Spinal cord (tissue), 10 donors: ENCODE measurements around the gene TMEM117. TPM values are rescaled to one million over a fixed set of nuclear protein-coding genes. Genes with fewer than 3 reads are reported as not detected.

Source experiments
- DNase-seq, 6 donors: peaks; one replicate each; pipeline versions ENCODE4 v3.0.0 to v3.0.0-alpha.2; 2013 to 2015; ENCODE audit warnings: low spot score in 6 of 6, low read depth in 4 of 6
- H3K27ac ChIP-seq: one replicate; pipeline ENCODE4 v1.5.1; 2013; ENCODE audit warnings: low read depth, low read length, control low read depth
- H3K27me3 ChIP-seq: one replicate; pipeline ENCODE4 v1.6.1; 2013; ENCODE audit warnings: low read length; ENCODE audit not compliant: control insufficient read depth, insufficient read depth
- H3K36me3 ChIP-seq: one replicate; pipeline ENCODE4 v1.6.1; 2013; ENCODE audit warnings: low read length; ENCODE audit not compliant: control insufficient read depth, insufficient read depth
- H3K4me1 ChIP-seq: one replicate; pipeline ENCODE4 v1.6.1; 2013; ENCODE audit warnings: low read length; ENCODE audit not compliant: control insufficient read depth, insufficient read depth
- H3K4me3 ChIP-seq: one replicate; pipeline ENCODE4 v1.5.1; 2013; ENCODE audit warnings: low read depth, low read length, control low read depth
- H3K9me3 ChIP-seq: one replicate; pipeline ENCODE4 v1.6.1; 2013; ENCODE audit warnings: low read length; ENCODE audit not compliant: control insufficient read depth, insufficient read depth
- WGBS: methylation state at CpG from one replicate; pipeline ENCODE4 v1.1.5; 2013; ENCODE audit warnings: missing lambda C conversion rate; ENCODE audit not compliant: insufficient coverage; 5-methylcytosine and 5-hydroxymethylcytosine counted together
- polyA plus RNA-seq, 2 donors: library from polyadenylated mRNA; unstranded; fragments of 120-200 nt; gene quantifications; one replicate each; pipeline ENCODE4 v1.2.1, GENCODE V29; 2013; ENCODE audit not compliant: insufficient read length in 2 of 2
- total RNA-seq, 2 donors: library from RNA; depleted of rRNA in 1 of 2; stranded (reverse); fragments of 120-200 nt in 1 of 2; fragments of >200 nt in 1 of 2; gene quantifications; one replicate each; pipeline versions ENCODE4 v1.2.3 to v1.2.4, GENCODE V29; 2013 to 2014
- donor health status: healthy.

The TMEM117 gene
- total and polyA plus RNA-seq, 4 donors = 14.7 to 52.8 (median 23.1) TPM

GRCh38 chr12:44389896-44390295 lies 554.0 kb downstream of the TMEM117 start:
- DNase-seq = peak in 2 of 6 donors; percentile 8 to 71
- Histone ChIP-seq H3K36me3 (no peaks in the 10 kb centered on the region), H3K4me3 (no peak overlapping the region), H3K27ac (no peak overlapping the region), H3K9me3 (no peaks in the 10 kb centered on the region), H3K27me3 (no peaks in the 10 kb centered on the region), H3K4me1 (no peaks in the 10 kb centered on the region)
- no CpG with 5 or more reads among the region's 1 CpG for WGBS

- peak in 2 of 6 donors; percentile 52 to 58 for DNase-seq
- H3K27me3 ChIP-seq = no peaks in the 10 kb centered on the region
Observed at GRCh38 chr12:44397631-44398030, 561.8 kb downstream of the TMEM117 start.

GRCh38 chr12:44403185-44403584 lies 567.3 kb downstream of the TMEM117 start:
- Histone ChIP-seq H3K4me1 (no peaks in the 10 kb centered on the region), H3K27me3 (no peaks in the 10 kb centered on the region), H3K27ac (no peak overlapping the region), H3K9me3 (no peaks in the 10 kb centered on the region), H3K4me3 (no peak overlapping the region), H3K36me3 (no peaks in the 10 kb centered on the region)
- no peak for DNase-seq
- no CpG with 5 or more reads among the region's 2 CpGs for WGBS

More at GRCh38 chr12:44397631-44398030, 561.8 kb downstream of the TMEM117 start:
- WGBS = no CpG with 5 or more reads among the region's 3 CpGs
- Histone ChIP-seq H3K9me3 (no peaks in the 10 kb centered on the region), H3K36me3 (no peaks in the 10 kb centered on the region), H3K27ac (no peak overlapping the region), H3K4me3 (no peak overlapping the region), H3K4me1 (no peaks in the 10 kb centered on the region)

GRCh38 chr12:44405297-44405696 lies 569.4 kb downstream of the TMEM117 start:
- DNase-seq = no peak
- WGBS = 14% methylated on average over 2 of the region's 4 CpGs
- H3K9me3 ChIP-seq = no peaks in the 10 kb centered on the region

GRCh38 chr12:44422559-44422958 lies 586.7 kb downstream of the TMEM117 start:
- H3K36me3 ChIP-seq = no peaks in the 10 kb centered on the region
- H3K4me3 ChIP-seq = no peak overlapping the region
- no peaks in the 10 kb centered on the region for H3K27me3 ChIP-seq
- WGBS = no CpG with 5 or more reads among the region's 1 CpG
- H3K27ac ChIP-seq = no peak overlapping the region
- no peaks in the 10 kb centered on the region for H3K9me3 ChIP-seq
- H3K4me1 ChIP-seq = no peaks in the 10 kb centered on the region
- DNase-seq = no peak

More at GRCh38 chr12:44405297-44405696, 569.4 kb downstream of the TMEM117 start:
- no peaks in the 10 kb centered on the region for H3K36me3 ChIP-seq
- H3K4me3 ChIP-seq = no peak overlapping the region
- H3K27me3 ChIP-seq = no peaks in the 10 kb centered on the region
- H3K4me1 ChIP-seq = no peaks in the 10 kb centered on the region
- H3K27ac ChIP-seq = no peak overlapping the region

GRCh38 chr12:44428825-44429224 lies 592.9 kb downstream of the TMEM117 start:
- no peaks in the 10 kb centered on the region for H3K9me3 ChIP-seq
- DNase-seq = no peak
- H3K27ac ChIP-seq = no peak overlapping the region
- 47% methylated on average over 2 of the region's 2 CpGs for WGBS
- H3K27me3 ChIP-seq = no peaks in the 10 kb centered on the region
- H3K36me3 ChIP-seq = no peaks in the 10 kb centered on the region
- H3K4me1 ChIP-seq = no peaks in the 10 kb centered on the region
- H3K4me3 ChIP-seq = no peak overlapping the region

GRCh38 chr12:44431647-44432343 lies 595.9 kb downstream of the TMEM117 start:
- no CpG with 5 or more reads among the region's 10 CpGs for WGBS
- Histone ChIP-seq H3K27ac (no peak overlapping the region), H3K4me1 (no peaks in the 10 kb centered on the region), H3K27me3 (no peaks in the 10 kb centered on the region), H3K4me3 (no peak overlapping the region), H3K36me3 (no peaks in the 10 kb centered on the region), H3K9me3 (no peaks in the 10 kb centered on the region)
- DNase-seq = no peak

GRCh38 chr12:44433659-44434058 lies 597.8 kb downstream of the TMEM117 start:
- H3K4me3 ChIP-seq = no peak overlapping the region
- H3K9me3 ChIP-seq = no peaks in the 10 kb centered on the region
- no peak overlapping the region for H3K27ac ChIP-seq
- WGBS = no CpG with 5 or more reads among the region's 1 CpG
- no peaks in the 10 kb centered on the region for H3K36me3 ChIP-seq
- H3K27me3 ChIP-seq = no peaks in the 10 kb centered on the region
- DNase-seq = no peak
- no peaks in the 10 kb centered on the region for H3K4me1 ChIP-seq

GRCh38 chr12:44436756-44437155 lies 600.9 kb downstream of the TMEM117 start:
- Histone ChIP-seq H3K9me3 (no peaks in the 10 kb centered on the region), H3K27me3 (no peaks in the 10 kb centered on the region), H3K4me1 (no peaks in the 10 kb centered on the region), H3K4me3 (no peak overlapping the region), H3K36me3 (no peaks in the 10 kb centered on the region), H3K27ac (no peak overlapping the region)
- no peak for DNase-seq
- 83% methylated on average over 1 of the region's 5 CpGs for WGBS
